Measurements from ENCODE around the gene IL21. TPM values are rescaled to one million over a fixed set of nuclear protein-coding genes. Genes with fewer than 3 reads are reported as not detected.

IL21 gene
- total and polyA plus RNA-seq, 2 of the 13 experiments (the other 11 are each of a cell fraction or from before 2014, with no cell fraction given) = not detected

DNA sequence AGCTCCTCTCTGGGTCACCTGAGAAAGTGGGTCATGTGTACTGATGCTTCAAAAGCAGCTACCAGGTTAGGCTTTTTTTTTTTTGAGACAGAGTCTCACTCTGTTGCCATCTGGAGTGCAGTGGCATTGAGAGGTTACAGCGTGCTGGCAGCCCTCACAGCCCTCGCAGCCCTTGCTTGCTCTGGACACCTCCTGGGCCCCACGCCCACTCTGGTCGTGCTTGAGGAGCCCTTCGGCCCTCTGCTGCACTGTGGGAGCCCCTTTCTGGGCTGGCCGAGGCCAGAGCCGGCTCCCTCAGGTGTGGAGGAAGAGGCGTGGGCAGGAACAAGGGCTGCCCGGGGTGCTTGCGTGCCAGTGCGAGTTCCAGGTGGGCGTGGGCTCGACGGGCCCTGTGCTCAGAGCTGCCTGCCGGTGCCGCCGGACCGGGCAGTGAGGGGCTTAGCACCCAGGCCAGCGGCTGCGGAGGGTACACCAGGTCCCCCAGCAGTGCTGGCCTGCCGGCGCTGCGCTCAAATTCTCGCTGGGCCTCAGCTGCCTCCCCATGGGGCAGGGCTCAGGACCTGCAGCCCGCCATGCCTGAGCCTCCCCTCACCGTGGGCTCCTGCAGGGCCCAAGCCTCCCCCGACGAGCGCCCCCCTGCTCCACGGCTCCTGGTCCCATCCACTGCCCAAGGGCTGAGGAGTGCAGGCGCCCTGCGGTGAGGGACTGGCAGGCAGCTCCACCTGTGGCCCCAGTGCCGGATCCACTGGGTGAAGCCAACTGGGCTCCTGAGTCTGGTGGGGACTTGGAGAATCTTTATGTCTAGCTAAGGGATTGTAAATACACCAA, 49.3 kb upstream of the IL21 start (continued):
- TF ChIP-seq ZNF44 (CRISPR knock-in tag; IDR thresholded peaks at IDR 0.05) = no peak
- no peak for TF ChIP-seq ZNF709 (CRISPR knock-in tag; IDR thresholded peaks at IDR 0.05)

DNA sequence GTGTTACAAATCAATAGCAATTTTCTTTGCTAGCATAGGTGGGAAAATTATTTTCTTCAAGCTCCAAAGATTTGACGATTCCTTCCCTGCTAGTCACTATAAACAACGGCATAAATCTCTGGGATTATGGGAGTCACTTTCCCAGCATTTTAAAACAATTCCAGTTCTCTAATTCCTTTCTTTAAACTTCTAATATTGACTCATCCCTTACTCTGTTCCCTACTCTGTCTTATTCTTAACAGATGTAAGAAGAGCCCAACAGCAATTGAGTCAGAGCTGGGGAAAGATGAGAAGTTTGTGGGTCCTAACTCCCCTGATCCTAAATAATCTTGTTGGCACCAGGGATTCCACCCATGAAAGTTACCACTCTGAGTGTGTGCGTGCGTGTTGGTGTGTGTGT, 47.4 kb upstream of the IL21 start:
- DNase-seq (ENCODE audit: low spot score) (no peak), FAIRE-seq (no peak), ATAC-seq (no peak)
- Histone ChIP-seq H3K27ac (ENCODE audit: extremely low read length, insufficient read depth, low read length) (no peak overlapping the region), H3K9ac (ENCODE audit: insufficient read depth, low read depth, low read length) (no peak overlapping the region), H3K9me3 (ENCODE audit: low read length) (no peaks in the 10 kb centered on the region), H2AFZ (ENCODE audit: low read length) (no peak overlapping the region), H3K79me2 (ENCODE audit: insufficient read depth, low read length) (no peaks in the 10 kb centered on the region), H4K20me1 (ENCODE audit: insufficient read depth, low read length) (no peaks in the 10 kb centered on the region), H3K4me2 (ENCODE audit: low read depth, low read length) (no peak overlapping the region), H3K36me3 (replicated peaks in 1 of 2; ENCODE audit: control insufficient read depth in 1 of 2, insufficient read depth in 2 of 2, low read length in 2 of 2) (no peaks in the 10 kb centered on the region), H3K27me3 (ENCODE audit: control insufficient read depth in 1 of 2, insufficient read depth in 2 of 2, low read length in 2 of 2) (peaks cover 1 to 15% of the 10 kb centered on the region in 2 experiments; a peak in 3 of 5 replicates), H3K4me3 (replicated peaks in 1 of 3; ENCODE audit: insufficient read depth in 1 of 3, low read depth in 2 of 3, low read length in 3 of 3) (no peak overlapping the region), H3K4me1 (ENCODE audit: insufficient read depth, low read length) (no peaks in the 10 kb centered on the region)
- 12% methylated on average over 4 of the region's 4 CpGs for WGBS (ENCODE audit: low lambda C conversion rate)
- ChIA-PET CTCF (ENCODE audit: low intra/inter-chr PET ratio, low total read pairs) (no interaction called here), POLR2A (no interaction called here)
- BruUV-seq (replicated peaks) = no TSS peak
- in situ Hi-C loops (cut with HindIII; ENCODE audit: extremely low pct_ligation_motif_present, low pct_unique_long_range_greater_than_20kb) (no loop called here), intact Hi-C loops (cut with micrococcal nuclease; ENCODE audit: unreplicated experiment) (no loop called here)
- TF ChIP-seq FOXO1 (CRISPR knock-in tag; IDR thresholded peaks at IDR 0.05) (no peak), FOXM1 (CRISPR knock-in tag; IDR thresholded peaks at IDR 0.05) (no peak), HMGA1 (CRISPR knock-in tag; conservative IDR thresholded peaks at IDR 0.05) (no peak), ZNF513 (CRISPR knock-in tag; conservative IDR thresholded peaks at IDR 0.05) (no peak), POGZ (CRISPR knock-in tag; IDR thresholded peaks at IDR 0.05) (no peak), ZSCAN12 (CRISPR knock-in tag; IDR thresholded peaks at IDR 0.05) (no peak), PITX1 (CRISPR knock-in tag; IDR thresholded peaks at IDR 0.05) (no peak), EZH2 (conservative IDR thresholded peaks at IDR 0.05; ENCODE audit: low read depth, low read length) (no peak), RFXAP (CRISPR knock-in tag; IDR thresholded peaks at IDR 0.05; ENCODE audit: borderline replicate concordance) (no peak), LRRFIP1 (CRISPR knock-in tag; conservative IDR thresholded peaks at IDR 0.05) (no peak)
- TF ChIP-seq, protein P1, sequence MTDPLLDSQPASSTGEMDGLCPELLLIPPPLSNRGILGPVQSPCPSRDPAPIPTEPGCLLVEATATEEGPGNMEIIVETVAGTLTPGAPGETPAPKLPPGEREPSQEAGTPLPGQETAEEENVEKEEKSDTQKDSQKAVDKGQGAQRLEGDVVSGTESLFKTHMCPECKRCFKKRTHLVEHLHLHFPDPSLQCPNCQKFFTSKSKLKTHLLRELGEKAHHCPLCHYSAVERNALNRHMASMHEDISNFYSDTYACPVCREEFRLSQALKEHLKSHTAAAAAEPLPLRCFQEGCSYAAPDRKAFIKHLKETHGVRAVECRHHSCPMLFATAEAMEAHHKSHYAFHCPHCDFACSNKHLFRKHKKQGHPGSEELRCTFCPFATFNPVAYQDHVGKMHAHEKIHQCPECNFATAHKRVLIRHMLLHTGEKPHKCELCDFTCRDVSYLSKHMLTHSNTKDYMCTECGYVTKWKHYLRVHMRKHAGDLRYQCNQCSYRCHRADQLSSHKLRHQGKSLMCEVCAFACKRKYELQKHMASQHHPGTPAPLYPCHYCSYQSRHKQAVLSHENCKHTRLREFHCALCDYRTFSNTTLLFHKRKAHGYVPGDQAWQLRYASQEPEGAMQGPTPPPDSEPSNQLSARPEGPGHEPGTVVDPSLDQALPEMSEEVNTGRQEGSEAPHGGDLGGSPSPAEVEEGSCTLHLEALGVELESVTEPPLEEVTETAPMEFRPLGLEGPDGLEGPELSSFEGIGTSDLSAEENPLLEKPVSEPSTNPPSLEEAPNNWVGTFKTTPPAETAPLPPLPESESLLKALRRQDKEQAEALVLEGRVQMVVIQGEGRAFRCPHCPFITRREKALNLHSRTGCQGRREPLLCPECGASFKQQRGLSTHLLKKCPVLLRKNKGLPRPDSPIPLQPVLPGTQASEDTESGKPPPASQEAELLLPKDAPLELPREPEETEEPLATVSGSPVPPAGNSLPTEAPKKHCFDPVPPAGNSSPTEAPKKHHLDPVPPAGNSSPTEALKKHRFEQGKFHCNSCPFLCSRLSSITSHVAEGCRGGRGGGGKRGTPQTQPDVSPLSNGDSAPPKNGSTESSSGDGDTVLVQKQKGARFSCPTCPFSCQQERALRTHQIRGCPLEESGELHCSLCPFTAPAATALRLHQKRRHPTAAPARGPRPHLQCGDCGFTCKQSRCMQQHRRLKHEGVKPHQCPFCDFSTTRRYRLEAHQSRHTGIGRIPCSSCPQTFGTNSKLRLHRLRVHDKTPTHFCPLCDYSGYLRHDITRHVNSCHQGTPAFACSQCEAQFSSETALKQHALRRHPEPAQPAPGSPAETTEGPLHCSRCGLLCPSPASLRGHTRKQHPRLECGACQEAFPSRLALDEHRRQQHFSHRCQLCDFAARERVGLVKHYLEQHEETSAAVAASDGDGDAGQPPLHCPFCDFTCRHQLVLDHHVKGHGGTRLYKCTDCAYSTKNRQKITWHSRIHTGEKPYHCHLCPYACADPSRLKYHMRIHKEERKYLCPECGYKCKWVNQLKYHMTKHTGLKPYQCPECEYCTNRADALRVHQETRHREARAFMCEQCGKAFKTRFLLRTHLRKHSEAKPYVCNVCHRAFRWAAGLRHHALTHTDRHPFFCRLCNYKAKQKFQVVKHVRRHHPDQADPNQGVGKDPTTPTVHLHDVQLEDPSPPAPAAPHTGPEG (CRISPR knock-in tag; IDR thresholded peaks at IDR 0.05) = no peak
